Stimulated activated CD8-positive, alpha-beta memory T cell treated with anti-CD3 and anti-CD28 coated beads, Interleukin-12 subunit alpha, Interleukin-12 subunit beta, amount 100 ng/mL, for 1 hour (primary cell): ENCODE measurements around the gene TRAPPC12.
"Not testable (repeated sequence)": the region's sequence is repeated elsewhere in the genome, so short reads cannot be mapped to it uniquely, and the experiment has no call there.

Source experiments
- DNase-seq: peaks from one replicate; pipeline ENCODE4 v3.0.0-alpha.2; 2020; ENCODE audit warnings: low read depth

The TRAPPC12 gene

GRCh38 chr2:3486047-3487027 lies 106.8 kb downstream of the TRAPPC12 start:
- DNase-seq: no peak

GRCh38 chr2:3487028-3487425 lies 107.5 kb downstream of the TRAPPC12 start:
- DNase-seq: no peak

DNA sequence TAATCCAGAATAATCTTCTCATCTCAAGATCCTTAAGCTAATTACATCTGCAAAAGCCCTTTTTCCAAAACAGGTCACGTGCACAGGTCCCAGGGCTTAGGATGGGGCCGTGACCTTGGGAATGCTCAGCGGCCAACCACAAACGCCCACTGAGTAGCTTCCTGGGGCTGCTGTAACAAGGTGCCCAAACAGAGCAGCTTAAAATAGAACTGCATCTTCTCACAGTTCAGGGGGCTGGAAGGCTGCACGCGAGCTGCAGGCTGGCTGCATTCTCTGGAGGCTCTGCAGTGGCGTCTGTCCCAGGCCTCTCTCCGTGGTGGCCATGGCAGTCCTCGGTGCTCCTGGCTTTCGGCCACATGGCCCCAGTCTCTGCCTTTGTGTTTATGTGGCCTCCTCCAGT lies 107.9 kb downstream of the TRAPPC12 start:
- no peak for DNase-seq

- DNase-seq: no peak
These were observed 108.6 kb downstream of the TRAPPC12 start for GRCh38 chr2:3488061-3488531.

DNA sequence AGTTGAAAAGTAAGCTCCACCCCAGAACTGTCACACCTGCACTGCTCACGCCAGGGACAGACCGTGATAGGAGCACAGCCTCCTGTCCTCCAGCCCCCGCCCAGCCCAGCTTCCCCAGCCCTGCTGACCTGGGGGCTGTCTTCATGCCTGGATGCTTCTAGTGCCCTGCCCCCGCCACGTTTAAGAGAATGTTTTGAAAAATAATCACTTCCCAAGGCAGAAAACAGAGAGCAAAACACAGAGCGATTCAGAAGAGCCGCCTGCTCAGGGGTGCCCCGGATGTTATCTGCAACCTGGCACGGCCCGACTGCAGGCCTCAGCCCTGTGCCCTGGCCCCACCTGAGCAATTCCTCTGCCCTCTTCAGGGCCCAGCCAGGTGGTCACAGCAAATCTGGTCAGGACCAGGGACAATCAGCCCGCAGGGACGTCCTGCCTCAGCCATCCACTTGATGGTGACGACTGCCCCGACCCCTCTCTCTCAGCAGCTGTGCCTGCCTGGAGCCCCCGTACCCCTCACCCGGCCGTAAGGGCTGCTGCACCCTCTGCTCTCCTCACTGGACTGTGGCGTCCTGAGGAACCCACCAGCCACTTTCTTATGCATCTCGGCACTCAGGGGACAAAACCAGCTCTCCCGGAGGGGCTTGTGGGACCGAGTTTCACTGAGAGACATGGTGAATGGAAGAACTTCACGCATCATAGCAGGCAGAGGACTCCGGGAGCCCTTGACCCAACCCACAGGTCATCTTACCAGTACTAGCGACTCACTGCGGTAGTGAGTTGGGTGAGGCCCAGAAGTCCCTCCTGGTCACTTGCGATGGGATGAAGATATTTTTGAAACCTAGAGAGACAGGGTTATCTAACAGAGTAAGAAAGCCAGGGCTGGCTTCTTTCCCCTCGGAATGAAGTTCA lies 109.6 kb downstream of the TRAPPC12 start:
- DNase-seq: no peak

GRCh38 chr2:3489764-3490115 lies 110.2 kb downstream of the TRAPPC12 start:
- no peak for DNase-seq

- no peak for DNase-seq
These were observed 111.0 kb downstream of the TRAPPC12 start for GRCh38 chr2:3490191-3491170.

- DNase-seq: no peak
These were observed 111.8 kb downstream of the TRAPPC12 start for GRCh38 chr2:3491306-3491705.

DNA sequence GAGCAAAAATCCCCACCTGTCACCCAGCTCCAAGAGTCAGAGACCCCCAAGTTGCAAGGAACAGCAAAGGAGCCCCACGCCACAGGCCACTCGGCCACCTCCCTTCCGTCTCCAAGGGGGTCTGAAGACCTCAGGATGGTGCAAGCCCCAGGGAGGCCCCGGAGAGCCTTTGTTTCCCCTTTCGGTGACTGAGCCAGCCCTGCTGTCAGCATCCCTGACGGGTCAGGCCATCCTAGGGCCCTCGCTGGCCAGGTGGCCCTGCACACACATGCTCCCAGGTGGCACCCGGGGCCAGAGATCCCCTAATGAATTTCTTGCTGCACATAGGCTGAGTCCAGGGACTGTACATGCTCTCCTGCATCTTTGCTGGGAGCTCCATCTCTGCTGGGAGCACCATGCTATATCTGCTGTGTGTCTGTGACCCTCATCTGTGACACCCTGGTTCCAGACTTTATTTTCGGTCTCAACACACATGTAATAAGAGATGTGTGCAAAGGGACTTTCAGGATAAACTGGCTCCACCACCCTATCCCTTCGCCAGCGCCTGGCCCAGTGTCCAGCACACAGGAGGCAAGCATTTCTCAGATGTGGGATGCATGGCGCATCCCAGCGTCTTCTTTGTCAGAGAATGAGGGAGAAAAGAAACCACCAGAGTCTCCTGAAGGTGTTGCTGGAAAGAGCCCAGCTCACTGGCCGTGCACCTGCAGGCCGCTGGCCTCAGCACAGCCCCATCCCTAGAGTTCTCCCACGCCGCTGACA lies 112.4 kb downstream of the TRAPPC12 start:
- no peak for DNase-seq

DNA sequence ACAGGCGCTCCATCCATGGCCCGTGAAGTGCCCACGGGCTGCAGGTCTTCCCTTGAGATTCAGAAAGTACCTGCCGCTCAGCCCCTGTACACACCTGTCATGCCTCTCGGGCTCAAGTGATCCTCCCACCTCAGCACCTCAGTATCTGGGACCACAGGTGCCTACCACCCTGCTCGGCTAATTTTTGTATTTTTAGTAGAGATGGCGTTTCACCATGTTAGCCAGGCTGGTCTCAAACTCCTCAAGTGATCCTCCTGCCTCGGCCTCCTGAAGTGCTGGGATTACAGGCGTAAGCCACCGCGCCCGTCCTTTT lies 112.9 kb downstream of the TRAPPC12 start:
- DNase-seq: not testable (repeated sequence)

GRCh38 chr2:3492951-3493614 lies 113.6 kb downstream of the TRAPPC12 start:
- no peak for DNase-seq

- no peak for DNase-seq
These were observed 114.1 kb downstream of the TRAPPC12 start for GRCh38 chr2:3493615-3494007.

- no peak for DNase-seq
These were observed 115.6 kb downstream of the TRAPPC12 start for GRCh38 chr2:3494984-3495666.

GRCh38 chr2:3496708-3497080 lies 117.2 kb downstream of the TRAPPC12 start:
- DNase-seq: not testable (repeated sequence)

- no peak for DNase-seq
These were observed 119.4 kb downstream of the TRAPPC12 start for GRCh38 chr2:3498783-3499394.

GRCh38 chr2:3500326-3500899 lies 120.9 kb downstream of the TRAPPC12 start:
- no peak for DNase-seq

- DNase-seq: no peak
These were observed 123.6 kb downstream of the TRAPPC12 start for GRCh38 chr2:3503046-3503445.

GRCh38 chr2:3503483-3503882 lies 124.0 kb downstream of the TRAPPC12 start:
- DNase-seq: no peak

- no peak for DNase-seq
These were observed 125.2 kb downstream of the TRAPPC12 start for GRCh38 chr2:3504741-3505140.
